ENCODE data around the gene LRP8.

GRCh38 chr1:53220171-53220961 is 107.5 kb downstream of the LRP8 start, which contains the start of gene CZIB:
- TF ChIP-seq POLR2AphosphoS5 (IDR thresholded peaks at IDR 0.05; ENCODE audit: low read depth, low read length), result peak; percentile 98
- no peak for TF ChIP-seq PAX5 (IDR thresholded peaks at IDR 0.05; ENCODE audit: insufficient read depth, low read length, severe bottlenecking)
- peak; percentile 98 for TF ChIP-seq POLR2A (IDR thresholded peaks at IDR 0.05; ENCODE audit: low read depth, low read length)

Measured in GM12891 (cell line).